Left cardiac atrium (tissue), 4 donors: ENCODE measurements around the gene CD82. TPM values are rescaled to one million over a fixed set of nuclear protein-coding genes. Genes with fewer than 3 reads are reported as not detected.
"Not testable (repeated sequence)": the region's sequence is repeated elsewhere in the genome, so short reads cannot be mapped to it uniquely, and the experiment has no call there.

Source experiments
- ATAC-seq, 2 donors: fragments of 200-7000 bp; cut with Tn5 transposase; one replicate each; pipeline ENCODE4 v1.9.1; 2020; ENCODE audit warnings: mild to moderate bottlenecking in 2 of 2, moderate library complexity in 2 of 2
- DNase-seq: peaks from one replicate; pipeline ENCODE4 v3.0.0-alpha.2; 2020
- intact Hi-C, 2 donors: fragments of 100-400 bp; cut with DNase I; formaldehyde crosslinking; loops; one replicate each; pipeline versions ENCODE4 v1.14.1 to v1.15.1; 2022 to 2023
- total RNA-seq, 2 donors: library from RNA; stranded (reverse); fragmentation: NEBNext Ultra II Directional; extraction: Animal tissue kit (Norgen Biotek cat#: 25700); gene quantifications; one replicate each; pipeline ENCODE4 v1.2.1, GENCODE V29; 2021
- donor health status: DM: no; HTN: yes; CAD: no.
- donor health status: DM: no; HTN: yes; CAD: no; lungs with severe emphysema.
- donor health status: DM: yes; HTN: yes; CAD: no.
- donor health status: Dilated cardiomyopathy.

Gene CD82
- total RNA-seq, 2 donors from 2014 or later = 22.0 to 35.3 TPM

- intact Hi-C loops = loop anchor here (2.0 to 5.0 kb wide), 2 partner anchors 68 to 95 kb away; partner anchors contain the start of gene TSPAN18 (in 1 of the 2)
- ATAC-seq (peak in 1 of 2 donors; percentile 31), DNase-seq (no peak)
Observed at GRCh38 chr11:44632466-44633123, 67.1 kb downstream of the CD82 start.

DNA sequence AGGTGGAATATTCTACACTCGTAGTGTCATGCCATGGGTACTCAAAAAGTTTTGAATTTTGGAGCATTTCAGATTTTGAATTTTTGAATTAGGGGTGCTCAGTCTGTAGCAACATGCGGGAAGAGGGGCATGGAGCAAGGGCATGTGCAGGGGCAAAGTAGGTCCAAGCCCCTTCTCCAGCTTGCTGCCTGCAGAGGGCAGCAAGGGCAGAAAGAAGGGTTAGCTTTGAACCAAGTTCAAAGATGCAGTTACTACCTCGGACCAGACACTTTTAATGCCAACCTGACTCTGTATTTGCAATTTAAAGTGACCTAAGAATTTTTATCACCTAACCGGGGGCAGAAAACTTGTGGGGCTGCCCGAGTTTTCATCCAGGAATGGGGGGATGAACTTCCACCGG lies 68.2 kb downstream of the CD82 start:
- intact Hi-C loops = loop anchor here (2.0 to 5.0 kb wide), 2 partner anchors 67 to 94 kb away; partner anchors contain the start of gene TSPAN18 (in 1 of the 2)
- DNase-seq (no peak), ATAC-seq (peak in 1 of 2 donors; percentile 37)

GRCh38 chr11:44634401-44635281 lies 69.2 kb downstream of the CD82 start:
- peak; percentile 92 for DNase-seq
- ATAC-seq = peak; percentile 82 to 96
- intact Hi-C loops = loop anchor here in 1 of 2 donors (5.0 kb wide), 1 partner anchor 93 kb away; the partner anchor contains the start of gene TSPAN18

DNA sequence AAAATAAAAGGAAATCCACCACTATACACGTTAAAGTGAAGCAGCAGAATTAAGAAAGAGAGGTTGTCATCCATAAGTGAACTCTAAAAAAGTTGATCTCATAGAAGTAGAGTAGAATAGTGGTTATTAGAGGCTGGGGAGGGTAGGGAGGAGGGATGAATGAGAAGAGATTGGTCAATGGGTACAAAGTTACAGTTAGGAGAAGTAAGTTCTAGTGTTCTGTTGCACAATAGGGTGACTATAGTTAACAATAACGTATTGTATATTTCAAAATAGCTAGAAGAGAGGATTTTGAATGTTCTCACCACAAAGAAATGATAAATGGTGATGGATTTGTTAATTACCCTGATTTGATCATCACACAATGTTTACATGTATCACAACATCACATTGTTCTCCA lies 72.0 kb downstream of the CD82 start:
- ATAC-seq (no peak), DNase-seq (no peak)
- intact Hi-C loops = no loop called here

- DNase-seq (no peak), ATAC-seq (no peak)
- intact Hi-C loops = no loop called here
Observed at GRCh38 chr11:44638032-44638431, 72.6 kb downstream of the CD82 start.

DNA sequence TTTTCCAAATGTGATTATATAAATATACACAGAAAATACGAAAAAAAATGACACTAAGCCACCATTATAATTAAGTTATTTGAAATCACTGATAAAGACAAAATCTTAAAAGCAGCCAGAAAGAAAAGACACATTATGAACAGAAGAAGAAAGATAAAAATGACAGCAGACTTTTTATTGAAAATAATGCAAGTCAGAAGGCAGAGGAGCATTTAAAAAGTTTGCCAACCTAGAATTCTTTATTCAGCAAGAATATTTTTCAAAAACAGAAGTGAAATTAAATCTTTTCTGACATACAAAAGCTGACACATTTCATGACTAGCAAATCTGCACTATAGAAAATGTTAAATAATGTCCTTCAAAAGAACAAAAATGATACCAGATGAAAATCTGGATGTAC lies 77.8 kb downstream of the CD82 start:
- DNase-seq = no peak
- no peak for ATAC-seq
- intact Hi-C loops = no loop called here

DNA sequence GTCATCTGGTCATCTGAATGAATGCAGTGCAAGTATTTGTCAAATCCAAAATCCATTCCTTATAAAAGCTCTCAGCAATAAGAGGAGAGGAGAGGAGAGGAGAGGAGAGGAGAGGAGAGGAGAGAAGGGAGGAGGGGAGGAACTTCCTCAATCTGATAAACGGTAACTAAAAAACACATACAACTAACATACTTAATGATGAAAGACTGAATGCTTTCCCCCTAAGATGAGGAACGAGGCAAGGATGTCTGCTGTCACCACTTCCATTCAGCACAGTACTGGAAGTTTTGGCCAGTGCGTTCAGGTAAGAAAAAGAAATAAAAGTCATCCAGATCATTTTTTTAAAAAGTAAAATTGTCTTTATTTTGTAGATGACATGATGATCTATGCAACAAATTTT lies 80.4 kb downstream of the CD82 start:
- DNase-seq (no peak), ATAC-seq (no peak)
- intact Hi-C loops = no loop called here

GRCh38 chr11:44647255-44647955 lies 81.9 kb downstream of the CD82 start:
- DNase-seq, intact Hi-C loops: not testable (repeated sequence)

GRCh38 chr11:44648109-44648508 lies 82.6 kb downstream of the CD82 start:
- intact Hi-C loops = no loop called here
- no peak for DNase-seq
- ATAC-seq = no peak

More at GRCh38 chr11:44647255-44647955, 81.9 kb downstream of the CD82 start:
- ATAC-seq = not testable (repeated sequence)

DNA sequence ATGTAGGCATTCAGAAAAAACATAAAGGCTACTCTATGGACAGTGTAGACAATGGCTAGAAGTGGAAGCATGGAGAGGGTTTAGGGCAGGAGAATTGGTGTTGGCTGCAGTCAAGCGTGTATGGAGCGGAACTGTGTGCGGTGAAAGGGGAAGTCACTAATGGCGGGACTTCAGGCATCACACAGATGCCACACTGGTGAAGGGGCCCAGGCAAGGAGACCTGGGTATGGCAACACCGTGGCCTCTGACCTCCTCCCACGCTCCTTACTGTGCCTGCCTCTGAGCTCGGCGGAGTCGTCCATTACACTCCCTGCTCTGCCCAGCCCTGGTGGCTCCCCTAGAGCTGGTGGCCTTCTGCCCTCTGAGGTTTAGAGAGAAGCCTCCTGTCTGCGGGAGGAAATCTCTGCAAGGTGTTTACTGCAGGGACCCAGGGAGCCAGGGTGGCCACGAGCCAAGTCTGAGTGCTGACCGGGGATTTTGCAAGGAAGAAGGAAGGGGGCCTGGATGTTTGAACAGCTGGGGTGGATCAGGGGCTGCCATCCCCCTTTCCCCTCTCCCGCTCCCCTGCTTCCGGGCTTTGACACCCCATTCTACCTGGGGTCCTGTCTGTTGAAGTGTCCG lies 86.2 kb downstream of the CD82 start:
- intact Hi-C loops = no loop called here
- no peak for ATAC-seq
- DNase-seq = no peak

GRCh38 chr11:44652901-44653644 lies 87.6 kb downstream of the CD82 start:
- intact Hi-C loops = no loop called here
- no peak for ATAC-seq
- no peak for DNase-seq

DNA sequence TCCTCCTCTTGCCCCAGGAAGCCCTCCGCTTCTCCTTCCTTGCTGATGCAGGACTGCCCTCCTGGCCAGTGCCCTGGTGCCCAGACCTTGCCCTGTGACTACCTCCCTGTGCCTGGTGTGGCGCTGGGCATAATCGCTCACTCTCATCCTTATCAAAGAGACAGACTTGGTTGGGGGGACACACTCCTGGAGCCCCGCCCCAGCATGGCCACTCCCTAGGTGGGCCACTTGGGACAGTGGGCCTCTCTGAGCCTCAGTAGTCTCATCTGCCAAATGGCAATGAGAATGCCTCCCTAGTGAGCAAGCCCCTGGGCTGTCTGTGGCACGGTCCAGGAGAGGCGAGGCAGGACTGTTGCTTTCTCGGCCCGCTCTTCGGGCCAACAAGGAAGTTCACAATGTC lies 88.6 kb downstream of the CD82 start:
- no peak for DNase-seq
- intact Hi-C loops = no loop called here
- no peak for ATAC-seq

- intact Hi-C loops = no loop called here
- ATAC-seq = no peak
- no peak for DNase-seq
Observed at GRCh38 chr11:44654596-44654995, 89.1 kb downstream of the CD82 start.

GRCh38 chr11:44657836-44658505 lies 92.5 kb downstream of the CD82 start:
- no peak for DNase-seq
- intact Hi-C loops = loop anchor here in 1 of 2 donors (5.0 kb wide), 1 partner anchor 44 kb away; no protein-coding TSS in a partner anchor
- no peak for ATAC-seq

DNA sequence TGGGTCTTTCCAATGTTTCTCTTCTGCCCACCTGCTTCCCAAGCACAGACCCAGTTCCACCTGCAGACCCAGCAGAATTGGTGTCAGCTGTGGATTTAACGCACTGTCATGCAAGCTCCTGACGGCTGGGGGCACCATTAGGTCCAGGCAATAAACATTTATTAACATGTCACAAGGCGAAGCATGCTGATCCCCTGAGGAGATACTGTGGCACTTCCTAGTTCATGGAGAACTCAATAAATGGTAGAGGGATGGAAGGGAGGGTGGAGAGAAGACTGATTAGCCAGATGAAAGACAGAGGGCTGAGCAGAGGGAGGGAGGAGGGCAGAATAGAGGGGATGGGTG lies 93.0 kb downstream of the CD82 start:
- intact Hi-C loops = loop anchor here in 1 of 2 donors (5.0 kb wide), 1 partner anchor 44 kb away; no protein-coding TSS in a partner anchor
- no peak for DNase-seq
- ATAC-seq = no peak

DNA sequence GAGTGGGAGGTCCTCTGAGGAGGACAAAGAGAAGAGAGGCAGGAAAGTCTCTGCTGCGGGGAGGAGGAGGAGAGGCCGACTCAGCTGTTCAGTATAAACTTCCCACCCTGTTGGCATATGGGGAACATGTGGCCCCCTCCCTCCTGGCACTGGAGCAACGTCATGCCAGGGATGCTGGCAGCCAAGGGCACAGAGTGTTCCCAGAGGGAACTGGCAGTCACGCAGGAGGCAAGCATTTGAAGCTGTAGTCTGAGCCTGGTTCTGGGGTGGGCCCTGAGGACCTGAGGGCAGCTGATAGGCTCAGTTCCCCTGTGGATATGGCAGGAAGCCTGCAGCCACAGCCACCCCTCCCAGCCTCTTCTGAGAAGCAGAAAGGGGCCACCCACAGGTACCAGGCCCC lies 94.2 kb downstream of the CD82 start:
- ATAC-seq (peak; percentile 91 to 94), DNase-seq (peak; percentile 70)

GRCh38 chr11:44660535-44660934 lies 95.1 kb downstream of the CD82 start:
- intact Hi-C loops, ATAC-seq: not testable (repeated sequence)

More for the DNA sequence above, 94.2 kb downstream of the CD82 start:
- intact Hi-C loops = loop anchor here in 1 of 2 donors (5.0 kb wide), 1 partner anchor 43 kb away; no protein-coding TSS in a partner anchor

DNA sequence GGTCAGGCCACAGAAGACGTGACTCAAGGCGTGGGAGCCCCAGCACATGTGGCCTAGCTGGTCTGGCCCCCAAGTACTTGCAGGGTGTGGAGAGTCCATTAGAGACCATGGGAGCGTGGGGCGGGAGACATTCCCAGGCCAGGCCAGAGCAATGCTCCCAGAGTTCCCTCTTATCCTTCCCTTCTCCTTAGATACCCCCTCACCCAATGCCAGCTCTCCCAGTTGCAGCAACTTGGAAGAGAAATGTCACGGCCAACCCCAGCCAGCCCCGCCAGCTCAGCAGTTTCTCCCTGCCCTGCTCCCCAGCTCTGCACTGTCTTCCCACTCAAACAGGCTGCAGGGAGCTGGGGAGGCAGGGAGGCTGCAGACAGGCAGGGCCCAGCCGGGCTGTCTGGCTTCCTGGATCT lies 95.9 kb downstream of the CD82 start:
- DNase-seq (no peak), ATAC-seq (peak; percentile 35 to 53)
- intact Hi-C loops = no loop called here

More at GRCh38 chr11:44660535-44660934, 95.1 kb downstream of the CD82 start:
- DNase-seq = not testable (repeated sequence)
